ENCODE results near the gene CNOT11.
"Not testable (repeated sequence)": the region's sequence is repeated elsewhere in the genome, so short reads cannot be mapped to it uniquely, and the experiment has no call there.

The CNOT11 gene

DNA sequence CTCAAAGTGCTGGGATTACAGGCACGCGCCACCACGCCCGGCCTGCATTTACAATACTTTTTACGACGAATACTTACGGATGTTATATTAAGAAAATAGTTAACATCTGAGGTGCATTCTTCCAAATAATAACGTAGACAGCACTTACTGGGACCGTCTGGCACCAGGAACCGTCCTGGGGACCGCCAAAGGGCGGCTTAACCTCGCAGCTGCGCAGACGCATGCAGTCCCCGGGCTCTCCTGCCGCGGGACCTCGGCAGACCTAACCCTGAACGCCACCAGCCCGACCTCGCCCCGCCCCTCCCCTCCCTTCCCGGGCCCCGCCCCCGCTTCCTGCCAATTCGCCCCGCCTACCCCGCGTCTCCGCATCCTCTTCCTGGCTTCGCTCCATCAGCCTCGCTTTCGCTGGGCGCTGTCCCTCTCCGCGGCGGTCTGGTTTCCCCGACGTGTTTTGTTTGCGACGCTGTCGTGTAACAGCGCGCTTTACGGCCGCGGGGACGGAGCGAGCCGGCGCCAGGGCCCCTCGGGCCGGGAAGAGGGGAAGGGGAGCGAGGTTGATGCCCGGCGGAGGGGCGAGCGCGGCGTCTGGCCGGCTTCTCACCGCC, at the start of gene CNOT11:
CNOT11 (plus strand) TSS at position 479 of the 605 bp plus-strand sequence; CDS start at position 558, 79 bp downstream.
- Histone ChIP-seq H3K27ac (peak within 1 kb of the TSS; percentile 87 to 94), H3K4me3 (peak within 1 kb of the TSS; percentile 90)
- DNase-seq (ENCODE audit: low spot score) = peak; percentile 98
- TF ChIP-seq, protein P1, sequence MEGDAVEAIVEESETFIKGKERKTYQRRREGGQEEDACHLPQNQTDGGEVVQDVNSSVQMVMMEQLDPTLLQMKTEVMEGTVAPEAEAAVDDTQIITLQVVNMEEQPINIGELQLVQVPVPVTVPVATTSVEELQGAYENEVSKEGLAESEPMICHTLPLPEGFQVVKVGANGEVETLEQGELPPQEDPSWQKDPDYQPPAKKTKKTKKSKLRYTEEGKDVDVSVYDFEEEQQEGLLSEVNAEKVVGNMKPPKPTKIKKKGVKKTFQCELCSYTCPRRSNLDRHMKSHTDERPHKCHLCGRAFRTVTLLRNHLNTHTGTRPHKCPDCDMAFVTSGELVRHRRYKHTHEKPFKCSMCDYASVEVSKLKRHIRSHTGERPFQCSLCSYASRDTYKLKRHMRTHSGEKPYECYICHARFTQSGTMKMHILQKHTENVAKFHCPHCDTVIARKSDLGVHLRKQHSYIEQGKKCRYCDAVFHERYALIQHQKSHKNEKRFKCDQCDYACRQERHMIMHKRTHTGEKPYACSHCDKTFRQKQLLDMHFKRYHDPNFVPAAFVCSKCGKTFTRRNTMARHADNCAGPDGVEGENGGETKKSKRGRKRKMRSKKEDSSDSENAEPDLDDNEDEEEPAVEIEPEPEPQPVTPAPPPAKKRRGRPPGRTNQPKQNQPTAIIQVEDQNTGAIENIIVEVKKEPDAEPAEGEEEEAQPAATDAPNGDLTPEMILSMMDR (IDR thresholded peaks at IDR 0.05) = no peak

DNA sequence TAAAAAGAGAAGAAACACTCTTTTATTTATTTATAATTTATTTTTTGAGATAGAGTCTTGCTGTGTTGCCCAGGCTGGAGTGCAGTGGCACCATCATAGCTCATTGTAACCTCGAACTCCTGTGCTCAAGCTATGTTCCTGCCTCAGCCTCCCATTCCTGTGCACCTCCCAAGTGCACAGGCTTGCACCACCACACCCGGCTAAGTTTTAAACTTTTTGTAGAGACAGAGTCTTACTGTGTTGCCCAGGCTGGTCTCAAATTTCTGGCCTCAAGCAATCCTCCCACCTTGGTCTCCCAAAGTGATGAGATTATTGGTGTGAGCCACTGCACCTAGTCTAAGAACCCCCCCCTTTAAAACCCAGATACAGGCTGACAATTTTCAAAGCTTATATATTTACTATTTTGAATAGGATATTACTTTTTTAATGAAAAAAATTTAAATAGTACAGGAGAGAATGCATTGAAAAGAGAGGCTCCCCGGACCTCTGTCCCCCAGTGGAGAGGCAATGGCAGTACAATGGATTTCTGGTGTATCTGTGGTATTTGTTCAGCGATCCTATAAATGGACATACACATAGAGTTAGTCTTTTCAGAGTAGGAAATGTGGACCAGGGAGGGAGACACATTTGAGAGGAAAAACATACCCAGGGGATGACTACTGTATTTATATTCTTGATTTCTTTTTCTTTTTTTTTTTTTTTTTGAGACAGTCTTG, 48.1 kb upstream of the CNOT11 start:
- H3K27ac ChIP-seq = no peak overlapping the region
- H3K4me3 ChIP-seq = no peak overlapping the region
- no peak for DNase-seq (ENCODE audit: low spot score)
- TF ChIP-seq, protein P1 (IDR thresholded peaks at IDR 0.05) = no peak

DNA sequence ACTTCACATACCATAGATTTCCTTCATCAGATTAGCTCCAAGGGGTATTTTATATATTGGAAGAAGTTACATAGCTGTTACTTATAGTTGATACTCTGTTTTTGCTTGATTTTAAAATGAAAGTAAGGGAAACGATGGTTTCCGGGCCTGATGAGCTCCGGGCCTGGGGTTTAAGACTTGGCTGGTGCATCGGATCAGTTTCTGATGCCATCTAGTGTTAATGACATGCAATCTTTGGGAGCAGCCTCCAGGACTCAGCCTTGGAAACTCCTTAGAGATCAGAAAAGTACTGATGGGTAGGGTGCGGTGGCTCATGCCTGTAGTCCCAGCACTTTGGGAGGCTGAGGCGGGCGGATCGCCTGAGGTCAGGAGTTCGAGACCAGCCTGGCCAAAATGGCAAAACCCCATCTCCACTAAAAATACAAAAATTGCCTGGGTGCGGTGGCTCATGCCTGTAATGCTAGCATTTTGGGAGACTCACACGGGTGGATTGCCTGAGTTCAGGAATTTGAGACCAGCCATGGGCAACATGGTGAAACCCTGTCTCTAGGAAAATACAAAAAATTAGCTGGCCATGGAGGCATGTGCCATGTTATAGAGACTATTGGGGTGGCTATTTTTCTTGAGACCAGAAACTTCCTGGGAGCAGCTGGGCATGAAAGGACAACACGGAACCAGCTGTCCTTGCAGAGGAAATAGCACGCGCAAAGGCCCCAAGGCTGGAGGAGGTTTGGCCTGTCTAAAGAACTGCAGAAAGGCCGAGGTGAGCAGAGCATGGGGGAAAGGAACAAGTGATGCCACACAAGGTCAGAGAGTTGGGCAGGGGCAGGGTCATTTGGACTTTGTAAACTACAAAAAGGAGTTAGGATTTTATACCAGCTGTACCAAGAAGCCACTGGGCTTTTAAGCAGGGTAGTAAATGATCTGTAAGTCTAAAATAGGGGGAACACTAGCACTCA, 46.9 kb upstream of the CNOT11 start:
- TF ChIP-seq, protein P1 (IDR thresholded peaks at IDR 0.05) = peak; percentile 41
- Histone ChIP-seq H3K4me3 (peak overlapping the region; percentile 63), H3K27ac (no peak overlapping the region)
- DNase-seq (ENCODE audit: low spot score) = no peak

DNA sequence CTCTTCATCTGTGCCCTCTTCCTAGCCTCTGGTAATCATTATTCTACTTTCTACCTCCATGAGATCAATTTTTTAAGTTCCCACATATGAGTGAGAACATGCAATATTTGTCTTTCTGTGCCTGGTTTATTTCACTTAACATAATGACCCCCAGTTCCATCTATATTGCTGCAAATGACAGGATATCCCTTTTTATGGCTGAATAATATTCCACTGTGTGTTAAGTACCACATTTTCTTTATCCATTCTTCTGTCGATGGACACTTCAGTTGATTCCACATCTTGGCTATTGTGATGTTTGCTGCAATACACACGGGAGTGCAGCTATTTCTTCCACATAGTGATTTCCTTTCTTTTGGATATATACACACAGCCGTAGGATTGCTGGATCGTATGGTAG, 43.9 kb upstream of the CNOT11 start:
- Histone ChIP-seq H3K4me3 (no peak overlapping the region), H3K27ac (no peak overlapping the region)
- DNase-seq (ENCODE audit: low spot score) = no peak
- TF ChIP-seq, protein P1 (IDR thresholded peaks at IDR 0.05) = no peak

DNA sequence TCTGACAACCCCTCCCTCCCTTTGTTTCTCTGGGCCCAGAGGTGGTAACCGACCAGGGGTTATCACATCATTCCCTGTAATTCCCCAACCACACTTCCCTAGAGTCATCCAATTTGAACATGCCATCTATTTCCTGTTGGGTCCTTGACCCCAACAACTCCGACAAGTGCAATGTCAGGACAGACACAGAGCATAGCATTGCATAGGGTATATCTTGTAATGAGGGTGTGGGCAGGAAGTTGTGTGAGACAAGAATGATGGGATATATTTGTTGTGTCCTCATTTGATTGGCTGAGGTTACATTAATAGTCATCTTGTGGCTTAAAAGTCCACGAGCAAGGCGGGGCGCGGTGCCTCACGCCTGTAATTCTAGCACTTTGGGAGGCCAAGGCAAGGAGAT, 33.4 kb upstream of the CNOT11 start:
- no peak overlapping the region for H3K27ac ChIP-seq
- TF ChIP-seq, protein P1 (IDR thresholded peaks at IDR 0.05) = no peak
- H3K4me3 ChIP-seq = no peak overlapping the region
- no peak for DNase-seq (ENCODE audit: low spot score)

DNA sequence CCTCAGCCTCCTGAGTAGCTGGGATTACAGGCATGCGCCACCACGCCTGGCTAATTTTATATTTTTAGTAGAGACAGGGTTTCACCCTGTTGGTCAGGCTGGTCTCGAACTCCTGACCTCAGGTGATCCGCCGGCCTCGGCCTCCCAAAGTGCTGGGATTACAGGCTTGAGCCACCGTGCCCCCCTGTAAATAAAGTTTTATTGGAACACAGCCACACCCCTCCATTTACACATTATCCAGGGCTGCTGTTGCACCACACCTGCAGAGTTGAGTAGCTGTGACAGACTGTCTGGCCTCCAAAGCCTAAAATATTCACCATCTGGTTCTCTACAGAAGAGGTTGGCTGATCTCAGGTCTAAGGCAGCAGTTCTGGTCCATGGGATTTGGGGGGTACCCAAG, 32.6 kb upstream of the CNOT11 start:
- not testable (repeated sequence) for H3K27ac ChIP-seq; DNase-seq (ENCODE audit: low spot score); H3K4me3 ChIP-seq

DNA sequence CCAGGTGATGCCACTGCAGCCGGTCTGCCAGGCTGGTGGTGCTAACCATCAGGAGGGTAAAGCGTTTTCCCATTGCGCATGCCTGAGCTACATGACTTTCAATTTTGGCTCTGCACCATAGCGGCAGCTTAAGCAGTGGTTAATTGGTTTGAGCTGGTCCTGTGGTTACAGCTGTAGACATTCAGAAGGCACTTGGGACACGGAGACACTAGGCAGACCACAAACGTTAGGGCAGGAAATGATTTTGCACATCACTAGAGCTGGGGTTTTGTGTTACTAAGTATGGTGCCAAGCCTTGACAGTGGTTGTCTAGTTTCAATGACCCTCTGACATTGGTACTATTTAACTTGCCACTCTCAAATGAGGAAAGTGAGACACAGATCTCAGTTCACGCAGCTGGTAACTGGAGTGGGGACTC, 28.9 kb upstream of the CNOT11 start:
- Histone ChIP-seq H3K4me3 (no peak overlapping the region), H3K27ac (no peak overlapping the region)
- TF ChIP-seq, protein P1 (IDR thresholded peaks at IDR 0.05) = no peak
- no peak for DNase-seq (ENCODE audit: low spot score)
